Glutamatergic neuron (in vitro differentiated cells): Measurements from ENCODE around the gene RNF125. TPM values are rescaled to one million over a fixed set of nuclear protein-coding genes. Genes with fewer than 3 reads are reported as not detected.

Experiments
- DNase-seq: peaks from one replicate; pipeline ENCODE4 v3.0.0; 2022
- H3K27ac Mint-ChIP-seq: one replicate; pipeline ENCODE4 v1.8.0; 2020; ENCODE audit warnings: mild to moderate bottlenecking, mixed read lengths, inconsistent platforms; ENCODE audit not compliant: unreplicated experiment
- H3K27me3 Mint-ChIP-seq: one replicate; pipeline ENCODE4 v1.8.0; 2020; ENCODE audit warnings: mild to moderate bottlenecking, moderate library complexity, mixed read lengths, inconsistent platforms; ENCODE audit not compliant: unreplicated experiment
- H3K36me3 Mint-ChIP-seq: one replicate; pipeline ENCODE4 v1.8.0; 2020; ENCODE audit warnings: mild to moderate bottlenecking, mixed read lengths, inconsistent platforms; ENCODE audit not compliant: unreplicated experiment
- H3K4me1 Mint-ChIP-seq: one replicate; pipeline ENCODE4 v1.8.0; 2020; ENCODE audit warnings: mild to moderate bottlenecking, low read depth, mixed read lengths, inconsistent platforms; ENCODE audit not compliant: unreplicated experiment
- H3K4me3 Mint-ChIP-seq: one replicate; pipeline ENCODE4 v1.8.0; 2020; ENCODE audit warnings: mild to moderate bottlenecking, mixed read lengths, inconsistent platforms; ENCODE audit not compliant: unreplicated experiment
- H3K9me3 Mint-ChIP-seq: one replicate; pipeline ENCODE4 v1.8.0; 2020; ENCODE audit warnings: mild to moderate bottlenecking, moderate library complexity, mixed read lengths, inconsistent platforms; ENCODE audit not compliant: unreplicated experiment
- total RNA-seq: library from RNA; stranded (reverse); fragmentation: NEBNext Ultra II Directional; extraction: Animal tissue kit (Norgen Biotek cat#: 25700); gene quantifications from one replicate; pipeline ENCODE4 v1.2.1, GENCODE V29; 2021; ENCODE audit not compliant: unreplicated experiment
- TF ChIP-seq, protein P1 (sequence below): fragments of 200-600 bp; sonication (generic); IDR thresholded peaks from one replicate; pipeline ENCODE4 v1.5.0; 2021; ENCODE audit not compliant: partially characterized antibody, unreplicated experiment

The RNF125 gene
- total RNA-seq, 1 donor from 2014 or later = 1.5 TPM

DNA sequence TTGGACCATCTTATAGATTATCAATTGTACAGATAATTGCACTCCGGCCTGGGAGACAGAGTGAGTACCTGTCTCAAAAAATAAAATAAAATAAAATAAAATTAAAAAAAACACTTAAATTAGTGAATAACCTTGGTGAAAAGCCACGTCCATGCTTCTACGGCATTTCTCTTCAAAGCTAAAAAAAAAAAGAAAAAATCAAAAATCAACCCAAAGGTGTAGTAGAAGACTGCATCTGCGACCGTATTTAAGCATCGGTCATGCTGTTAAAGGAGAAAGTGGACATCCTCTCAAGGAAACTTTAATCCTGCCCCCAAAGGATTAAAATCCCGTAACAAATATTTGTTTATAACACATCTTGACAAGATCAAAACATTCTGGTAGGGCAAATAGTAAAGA lies 72.7 kb downstream of the RNF125 start:
- TF ChIP-seq, protein P1, sequence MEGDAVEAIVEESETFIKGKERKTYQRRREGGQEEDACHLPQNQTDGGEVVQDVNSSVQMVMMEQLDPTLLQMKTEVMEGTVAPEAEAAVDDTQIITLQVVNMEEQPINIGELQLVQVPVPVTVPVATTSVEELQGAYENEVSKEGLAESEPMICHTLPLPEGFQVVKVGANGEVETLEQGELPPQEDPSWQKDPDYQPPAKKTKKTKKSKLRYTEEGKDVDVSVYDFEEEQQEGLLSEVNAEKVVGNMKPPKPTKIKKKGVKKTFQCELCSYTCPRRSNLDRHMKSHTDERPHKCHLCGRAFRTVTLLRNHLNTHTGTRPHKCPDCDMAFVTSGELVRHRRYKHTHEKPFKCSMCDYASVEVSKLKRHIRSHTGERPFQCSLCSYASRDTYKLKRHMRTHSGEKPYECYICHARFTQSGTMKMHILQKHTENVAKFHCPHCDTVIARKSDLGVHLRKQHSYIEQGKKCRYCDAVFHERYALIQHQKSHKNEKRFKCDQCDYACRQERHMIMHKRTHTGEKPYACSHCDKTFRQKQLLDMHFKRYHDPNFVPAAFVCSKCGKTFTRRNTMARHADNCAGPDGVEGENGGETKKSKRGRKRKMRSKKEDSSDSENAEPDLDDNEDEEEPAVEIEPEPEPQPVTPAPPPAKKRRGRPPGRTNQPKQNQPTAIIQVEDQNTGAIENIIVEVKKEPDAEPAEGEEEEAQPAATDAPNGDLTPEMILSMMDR = no peak
- Mint-ChIP-seq H3K4me3 (peak overlapping the region; percentile 93), H3K9me3 (peaks cover 7% of the 10 kb centered on the region), H3K27me3 (peaks cover 13% of the 10 kb centered on the region), H3K27ac (peak overlapping the region; percentile 94), H3K36me3 (no peaks in the 10 kb centered on the region), H3K4me1 (peaks cover 17% of the 10 kb centered on the region)
- DNase-seq = no peak

DNA sequence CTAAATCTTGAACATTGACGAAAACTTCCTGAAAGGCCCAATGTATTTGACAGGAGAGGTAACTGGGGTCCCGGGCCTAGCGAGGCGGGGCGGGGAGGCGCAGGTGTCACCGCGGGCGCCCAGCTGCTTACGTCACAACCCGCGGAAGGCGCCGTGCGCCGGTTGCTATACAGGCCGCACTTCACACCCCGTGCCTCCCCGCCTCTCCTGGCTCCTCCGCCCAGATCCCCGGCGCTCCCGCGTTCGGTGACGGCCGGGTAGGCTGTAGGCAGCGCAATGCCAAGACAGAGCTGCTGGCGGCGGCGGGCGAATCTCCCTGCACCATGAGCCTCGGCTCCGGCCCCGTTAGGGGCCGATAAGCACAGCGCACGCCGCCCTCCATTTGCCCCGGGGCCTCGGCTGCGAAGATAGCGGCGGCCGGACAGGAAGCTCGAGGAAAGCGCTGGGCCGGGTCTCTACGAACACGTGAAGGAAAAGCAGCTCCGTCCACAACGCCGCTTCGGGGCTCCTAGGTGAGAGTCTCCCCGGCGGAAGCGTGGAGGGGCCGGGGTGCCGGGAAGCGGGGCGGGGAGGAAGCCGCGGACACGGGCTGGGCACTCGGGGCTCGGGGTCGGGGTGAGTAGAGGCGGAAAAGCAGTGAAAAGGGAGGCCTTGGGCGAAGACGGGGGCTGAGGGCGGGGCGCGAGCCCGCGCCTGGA lies 73.2 kb downstream of the RNF125 start, which contains the start of gene RNF138:
Gene RNF138, plus strand, starts transcription at position 151 of the 698 bp plus-strand sequence. CDS start 903 bp downstream, outside the sequence.
- TF ChIP-seq, protein P1 = no peak
- peaks cover 13% of the 10 kb centered on the region for H3K27me3 Mint-ChIP-seq
- H3K36me3 Mint-ChIP-seq = no peaks in the 10 kb centered on the region
- H3K27ac Mint-ChIP-seq = peak within 1 kb of the TSS; percentile 94
- H3K4me3 Mint-ChIP-seq = peak within 1 kb of the TSS; percentile 93
- peaks cover 7% of the 10 kb centered on the region for H3K9me3 Mint-ChIP-seq
- DNase-seq = peak; percentile 89
- H3K4me1 Mint-ChIP-seq = peaks cover 17% of the 10 kb centered on the region

DNA sequence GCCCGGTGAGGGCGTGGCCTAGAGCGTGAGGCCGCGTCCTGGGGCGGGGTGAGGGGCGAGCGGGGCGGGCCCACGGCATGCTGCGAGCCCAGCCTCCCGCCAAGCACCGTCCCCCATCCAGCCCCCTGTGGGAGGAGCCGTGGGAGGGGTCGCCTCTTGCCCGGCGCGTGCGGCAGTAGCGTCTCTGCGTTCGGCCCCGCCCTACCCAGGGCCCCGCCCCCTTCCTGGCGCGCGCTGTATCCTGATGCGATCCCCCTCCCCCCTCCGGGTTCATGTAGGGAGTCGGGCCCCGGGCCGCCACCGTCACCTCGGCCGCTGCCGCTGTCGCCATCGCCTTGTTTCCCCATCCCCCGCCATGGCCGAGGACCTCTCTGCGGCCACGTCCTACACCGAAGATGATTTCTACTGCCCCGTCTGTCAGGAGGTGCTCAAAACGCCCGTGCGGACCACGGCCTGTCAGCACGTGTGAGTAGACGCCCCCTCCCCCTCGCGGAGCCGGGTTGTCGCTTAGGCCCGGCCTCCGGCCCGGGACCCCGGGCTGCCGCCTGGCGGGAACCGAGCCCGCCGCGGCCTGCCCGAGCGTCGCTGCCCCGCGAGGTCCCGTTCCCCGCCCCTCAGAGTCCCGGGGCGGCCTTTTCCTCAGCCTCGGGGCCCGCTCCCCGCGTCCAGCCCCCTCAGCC lies 73.9 kb downstream of the RNF125 start:
- TF ChIP-seq, protein P1 = no peak

DNA sequence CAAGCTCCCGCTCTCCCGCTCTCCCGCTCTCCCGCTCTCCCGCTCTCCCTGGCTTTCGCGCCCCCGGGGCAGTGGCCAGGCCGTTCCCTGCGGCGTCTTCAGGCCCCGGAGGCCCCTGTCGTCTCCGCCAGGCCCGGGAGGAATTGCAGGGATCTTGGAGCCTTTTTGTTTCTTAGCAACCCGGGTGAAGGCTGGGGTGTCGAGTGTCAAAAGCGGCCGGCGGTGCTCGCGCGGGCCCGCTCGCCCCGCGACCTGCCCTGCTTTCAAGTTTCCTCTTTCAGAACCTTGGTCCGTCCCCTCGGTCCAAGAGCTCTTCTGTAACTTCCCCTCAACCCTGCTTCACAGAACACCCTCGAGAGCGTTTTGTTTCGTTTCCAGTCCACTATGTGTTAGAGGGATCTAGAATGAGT lies 74.5 kb downstream of the RNF125 start:
- H3K9me3 Mint-ChIP-seq = peaks cover 7% of the 10 kb centered on the region

More for the DNA sequence above, 73.9 kb downstream of the RNF125 start:
- Mint-ChIP-seq H3K4me3 (peak overlapping the region; percentile 99), H3K27me3 (peaks cover 13% of the 10 kb centered on the region), H3K9me3 (peaks cover 7% of the 10 kb centered on the region), H3K27ac (peak overlapping the region; percentile 94), H3K36me3 (no peaks in the 10 kb centered on the region), H3K4me1 (peaks cover 17% of the 10 kb centered on the region)
- DNase-seq = peak; percentile 100

More for the DNA sequence above, 74.5 kb downstream of the RNF125 start:
- Mint-ChIP-seq H3K27ac (peak overlapping the region; percentile 95), H3K4me1 (peaks cover 17% of the 10 kb centered on the region), H3K27me3 (peaks cover 13% of the 10 kb centered on the region), H3K36me3 (no peaks in the 10 kb centered on the region), H3K4me3 (peak overlapping the region; percentile 99)
- TF ChIP-seq, protein P1 = no peak
- peak; percentile 64 for DNase-seq
